CD14-positive monocyte (primary cell): ENCODE results near the gene GAMT. TPM values are rescaled to one million over a fixed set of nuclear protein-coding genes. Genes with fewer than 3 reads are reported as not detected.
A peak's percentile ranks its signal among the peaks of the same experiment; 100 is the strongest.
"Not testable (repeated sequence)": the region's sequence is repeated elsewhere in the genome, so short reads cannot be mapped to it uniquely, and the experiment has no call there.

ENCODE experiments used
- DNase-seq, 3 donors: peaks; one replicate each; pipeline ENCODE4 v3.0.0-alpha.2; 2011 to 2022
- H2AFZ ChIP-seq: 2 replicates; pipeline ENCODE4 v1.6.0; 2012; ENCODE audit warnings: mild to moderate bottlenecking, low read depth, low read length, inconsistent platforms; ENCODE audit not compliant: insufficient read depth, poor library complexity, severe bottlenecking
- H3K27ac ChIP-seq, 2 donors: 1 replicate in 1 of 2; 2 replicates in 1 of 2; pipeline ENCODE4 v1.5.1; 2012 to 2013; ENCODE audit warnings: low read length in 2 of 2, control low read depth in 1 of 2, inconsistent platforms in 1 of 2, low read depth in 1 of 2, mild to moderate bottlenecking in 1 of 2
- H3K27me3 ChIP-seq, 2 donors: one replicate each; pipeline versions ENCODE4 v1.6.0 to v1.6.1; 2011 to 2013; ENCODE audit warnings: low read length in 2 of 2; ENCODE audit not compliant: control insufficient read depth in 2 of 2, insufficient read depth in 2 of 2
- H3K36me3 ChIP-seq, 2 donors: replicated peaks in 1 of 2; 1 replicate in 1 of 2; 2 replicates in 1 of 2; pipeline versions ENCODE4 v1.5.1 to v1.6.1; 2012 to 2013; ENCODE audit warnings: low read length in 2 of 2, control low read depth in 1 of 2, inconsistent platforms in 1 of 2, mild to moderate bottlenecking in 1 of 2; ENCODE audit not compliant: insufficient read depth in 2 of 2, control insufficient read depth in 1 of 2
- H3K4me1 ChIP-seq, 2 donors: 1 replicate in 1 of 2; 2 replicates in 1 of 2; pipeline versions ENCODE4 v1.5.1 to v1.6.1; 2012 to 2013; ENCODE audit warnings: low read length in 2 of 2, control low read depth in 1 of 2, inconsistent platforms in 1 of 2, mild to moderate bottlenecking in 1 of 2, moderate library complexity in 1 of 2; ENCODE audit not compliant: insufficient read depth in 2 of 2, control insufficient read depth in 1 of 2
- H3K4me2 ChIP-seq: replicated peaks from 2 replicates; pipeline ENCODE3; 2012; ENCODE audit warnings: low read length, moderate library complexity, mild to moderate bottlenecking; ENCODE audit not compliant: poor library complexity, severe bottlenecking; ENCODE audit errors: extremely low read depth
- H3K4me3 ChIP-seq, 3 experiments: fragments of 200-600 bp in 1 of 3; sonication (generic) in 1 of 3; replicated peaks in 1 of 3; 1 replicate in 2 of 3; 2 replicates in 1 of 3; pipeline ENCODE4 v1.5.1; 2011 to 2013; ENCODE audit warnings: low read length in 3 of 3, mild to moderate bottlenecking in 3 of 3, control low read depth in 2 of 3, low read depth in 2 of 3, inconsistent platforms in 1 of 3, moderate library complexity in 1 of 3
- H3K79me2 ChIP-seq: 2 replicates; pipeline ENCODE4 v1.6.0; 2012; ENCODE audit warnings: mild to moderate bottlenecking, control low read depth, inconsistent platforms, low read length, moderate library complexity; ENCODE audit not compliant: insufficient read depth
- H3K9ac ChIP-seq: 2 replicates; pipeline ENCODE4 v1.6.0; 2017; ENCODE audit warnings: low read length, mild to moderate bottlenecking; ENCODE audit not compliant: insufficient read depth, poor library complexity, severe bottlenecking
- H3K9me3 ChIP-seq, 2 donors: replicated peaks in 1 of 2; 1 replicate in 1 of 2; 2 replicates in 1 of 2; pipeline versions ENCODE4 v1.5.1 to v1.6.1; 2012 to 2013; ENCODE audit warnings: low read length in 2 of 2, control low read depth in 1 of 2; ENCODE audit not compliant: control insufficient read depth in 1 of 2, insufficient read depth in 1 of 2
- H4K20me1 ChIP-seq: 2 replicates; pipeline ENCODE4 v1.6.0; 2012; ENCODE audit warnings: mild to moderate bottlenecking, low read length, control low read depth, moderate library complexity; ENCODE audit not compliant: insufficient read depth
- H3K27ac Mint-ChIP-seq, 7 donors: one replicate each; pipeline ENCODE4 v1.8.0; 2020; ENCODE audit warnings: mild to moderate bottlenecking in 7 of 7, mixed read lengths in 7 of 7, moderate library complexity in 6 of 7, inconsistent platforms in 2 of 7
- H3K27me3 Mint-ChIP-seq, 3 donors: one replicate each; pipeline ENCODE4 v1.8.0; 2021 to 2022; ENCODE audit warnings: low read depth in 3 of 3, mild to moderate bottlenecking in 3 of 3, mixed read lengths in 3 of 3, moderate library complexity in 3 of 3, inconsistent platforms in 1 of 3
- H3K36me3 Mint-ChIP-seq, 2 donors: one replicate each; pipeline ENCODE4 v1.8.0; 2020; ENCODE audit warnings: mixed read lengths in 2 of 2, inconsistent platforms in 1 of 2, mild to moderate bottlenecking in 1 of 2
- H3K4me1 Mint-ChIP-seq: one replicate; pipeline ENCODE4 v1.8.0; 2020; ENCODE audit warnings: mild to moderate bottlenecking, mixed read lengths
- H3K4me3 Mint-ChIP-seq, 2 donors: one replicate each; pipeline ENCODE4 v1.8.0; 2020; ENCODE audit warnings: mild to moderate bottlenecking in 2 of 2, mixed read lengths in 2 of 2, moderate library complexity in 1 of 2
- H3K9me3 Mint-ChIP-seq, 7 donors: one replicate each; pipeline ENCODE4 v1.8.0; 2020 to 2022; ENCODE audit warnings: mixed read lengths in 7 of 7, mild to moderate bottlenecking in 6 of 7, moderate library complexity in 6 of 7, inconsistent platforms in 2 of 7
- WGBS: methylation state at CpG from one replicate; pipeline ENCODE4 v1.1.5; 2013; ENCODE audit warnings: missing lambda C conversion rate; ENCODE audit not compliant: insufficient coverage; 5-methylcytosine and 5-hydroxymethylcytosine counted together
- intact Hi-C, 2 donors: fragments of 100-400 bp; cut with micrococcal nuclease; formaldehyde crosslinking; loops; one replicate each; pipeline versions ENCODE4 v1.15.0 to v1.15.1; 2023
- polyA plus RNA-seq, 3 donors: library from polyadenylated mRNA; depleted of rRNA in 1 of 3; unstranded in 2 of 3; stranded (reverse) in 1 of 3; fragments of 300-500 nt in 2 of 3; fragments of >200 nt in 1 of 3; fragmentation: Illumina TruSeq in 2 of 3; gene quantifications; 1 replicate in 2 of 3; 2 replicates in 1 of 3; pipeline ENCODE4 v1.2.3, GENCODE V29; 2012 to 2021
- TF ChIP-seq, protein P1 (sequence below): fragments of 200-600 bp; IDR thresholded peaks from one replicate; pipeline ENCODE4 v1.8.0; 2022; ENCODE audit warnings: antibody characterized with exemption, mild to moderate bottlenecking

GAMT gene
- polyA plus RNA-seq, 3 donors: 0.95 to 1.3 (median 0.96) TPM

DNA sequence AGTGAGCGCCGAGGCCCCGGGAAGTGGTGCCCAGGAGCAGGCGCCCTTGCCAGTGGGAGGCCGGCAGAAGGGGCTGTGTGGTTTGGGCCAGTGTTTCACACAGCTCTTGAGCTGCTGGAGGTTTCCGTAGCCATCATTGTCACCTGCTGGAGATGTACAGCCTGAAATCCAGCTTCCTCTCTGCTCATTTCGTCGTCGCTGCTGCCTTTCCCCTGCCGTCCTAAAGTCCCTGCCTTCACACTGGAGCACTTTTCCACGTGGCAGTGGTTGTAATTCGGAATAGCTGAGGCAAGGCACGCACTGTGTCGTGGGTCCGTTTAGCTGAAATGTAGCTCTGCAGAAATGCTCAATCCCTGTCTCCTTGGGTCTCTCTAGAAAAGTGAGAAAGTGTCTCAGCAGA lies 19.2 kb upstream of the GAMT start:
- peaks cover 96% of the 10 kb centered on the region for H4K20me1 ChIP-seq
- intact Hi-C loops: no loop called here
- Mint-ChIP-seq H3K36me3 (peaks cover 64 to 95% of the 10 kb centered on the region in 2 donors), H3K4me3 (no peak overlapping the region), H3K27me3 (no peaks in the 10 kb centered on the region), H3K9me3 (no peaks in the 10 kb centered on the region), H3K4me1 (peaks cover 11% of the 10 kb centered on the region), H3K27ac (peak overlapping the region in 1 of 7 donors; percentile 21)
- H3K79me2 ChIP-seq: peaks cover 75% of the 10 kb centered on the region
- no peak overlapping the region for H3K4me2 ChIP-seq
- no peak overlapping the region for H3K4me3 ChIP-seq
- peaks cover 77 to 91% of the 10 kb centered on the region in 2 donors for H3K36me3 ChIP-seq
- H3K4me1 ChIP-seq: peaks cover 9 to 11% of the 10 kb centered on the region in 2 donors
- no peak for DNase-seq
- no peak overlapping the region for H3K9ac ChIP-seq
- H3K27ac ChIP-seq: no peak overlapping the region
- no peak overlapping the region for H2AFZ ChIP-seq
- H3K9me3 ChIP-seq: no peaks in the 10 kb centered on the region
- no peaks in the 10 kb centered on the region for H3K27me3 ChIP-seq
- over 99% methylated on average over 15 of the region's 15 CpGs for WGBS
- TF ChIP-seq, protein P1, sequence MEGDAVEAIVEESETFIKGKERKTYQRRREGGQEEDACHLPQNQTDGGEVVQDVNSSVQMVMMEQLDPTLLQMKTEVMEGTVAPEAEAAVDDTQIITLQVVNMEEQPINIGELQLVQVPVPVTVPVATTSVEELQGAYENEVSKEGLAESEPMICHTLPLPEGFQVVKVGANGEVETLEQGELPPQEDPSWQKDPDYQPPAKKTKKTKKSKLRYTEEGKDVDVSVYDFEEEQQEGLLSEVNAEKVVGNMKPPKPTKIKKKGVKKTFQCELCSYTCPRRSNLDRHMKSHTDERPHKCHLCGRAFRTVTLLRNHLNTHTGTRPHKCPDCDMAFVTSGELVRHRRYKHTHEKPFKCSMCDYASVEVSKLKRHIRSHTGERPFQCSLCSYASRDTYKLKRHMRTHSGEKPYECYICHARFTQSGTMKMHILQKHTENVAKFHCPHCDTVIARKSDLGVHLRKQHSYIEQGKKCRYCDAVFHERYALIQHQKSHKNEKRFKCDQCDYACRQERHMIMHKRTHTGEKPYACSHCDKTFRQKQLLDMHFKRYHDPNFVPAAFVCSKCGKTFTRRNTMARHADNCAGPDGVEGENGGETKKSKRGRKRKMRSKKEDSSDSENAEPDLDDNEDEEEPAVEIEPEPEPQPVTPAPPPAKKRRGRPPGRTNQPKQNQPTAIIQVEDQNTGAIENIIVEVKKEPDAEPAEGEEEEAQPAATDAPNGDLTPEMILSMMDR: no peak

DNA sequence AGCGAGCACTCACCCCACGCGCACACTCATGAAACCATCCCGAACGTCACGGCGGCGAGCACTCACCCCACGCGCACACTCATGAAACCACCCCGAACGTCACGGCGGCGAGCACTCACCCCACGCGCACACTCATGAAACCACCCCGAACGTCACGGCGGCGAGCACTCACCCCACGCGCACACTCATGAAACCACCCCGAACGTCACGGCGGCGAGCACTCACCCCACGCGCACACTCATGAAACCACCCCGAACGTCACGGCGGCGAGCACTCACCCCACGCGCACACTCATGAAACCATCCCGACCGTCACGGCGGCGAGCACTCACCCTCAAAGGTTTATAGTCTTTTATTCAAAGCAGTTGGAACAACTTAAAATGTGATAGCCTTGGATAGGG lies 18.7 kb upstream of the GAMT start:
- H3K27ac Mint-ChIP-seq, H2AFZ ChIP-seq, H3K9me3 ChIP-seq, H3K9ac ChIP-seq, H3K9me3 Mint-ChIP-seq, DNase-seq, H3K4me3 Mint-ChIP-seq, H3K4me2 ChIP-seq, intact Hi-C loops, H3K27ac ChIP-seq, H3K27me3 ChIP-seq, H3K27me3 Mint-ChIP-seq, H3K4me3 ChIP-seq: not testable (repeated sequence)
- H3K4me1 ChIP-seq: peaks cover 14 to 16% of the 10 kb centered on the region in 2 donors
- H3K36me3 ChIP-seq: peaks cover 72 to 86% of the 10 kb centered on the region in 2 donors
- WGBS: no CpG with 5 or more reads among the region's 43 CpGs
- H3K4me1 Mint-ChIP-seq: peaks cover 15% of the 10 kb centered on the region
- H3K79me2 ChIP-seq: peaks cover 75% of the 10 kb centered on the region
- H3K36me3 Mint-ChIP-seq: peaks cover 59 to 90% of the 10 kb centered on the region in 2 donors
- H4K20me1 ChIP-seq: peaks cover 96% of the 10 kb centered on the region
